ENCODE results near the gene CPEB1.
"Not testable (repeated sequence)": the region's sequence is repeated elsewhere in the genome, so short reads cannot be mapped to it uniquely, and the experiment has no call there.

The CPEB1 gene

DNA sequence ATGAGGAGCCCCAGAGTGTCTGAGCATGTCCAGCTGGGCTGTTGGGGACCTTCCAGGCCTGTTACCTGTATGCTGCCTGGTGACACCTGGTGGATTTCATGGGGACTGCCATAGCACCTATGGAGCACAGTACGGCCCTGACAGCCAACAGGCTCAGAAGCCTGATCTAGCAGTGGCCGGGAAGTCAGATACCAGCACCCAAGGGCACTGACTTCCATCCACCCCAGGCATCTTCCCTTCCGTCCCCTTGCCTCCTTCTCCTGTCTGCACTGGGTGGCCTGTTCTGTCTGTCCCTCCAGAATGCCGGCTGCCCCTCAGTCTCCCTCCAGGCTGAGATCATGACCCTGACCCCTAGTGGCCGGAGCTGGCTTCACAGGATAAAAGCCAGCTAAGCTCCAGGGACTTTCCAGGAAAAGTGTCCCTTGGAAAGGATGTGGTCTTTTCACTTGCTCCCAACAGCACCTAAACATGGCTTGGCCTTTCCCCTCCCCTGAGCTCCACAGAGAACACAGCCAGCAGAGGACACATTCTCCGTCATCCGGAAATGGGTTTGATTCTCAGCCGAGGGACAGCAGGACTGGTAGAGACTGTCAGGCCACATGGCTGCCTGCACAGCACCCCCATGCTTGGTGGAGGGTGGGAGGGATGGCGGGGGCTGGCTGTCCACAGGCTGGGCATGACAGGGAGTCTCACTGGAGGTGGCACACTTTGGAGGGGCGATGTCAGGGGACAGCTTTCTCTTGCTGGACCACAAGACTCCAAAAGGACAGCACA lies 116.4 kb downstream of the CPEB1 start:
- H3K9ac ChIP-seq (ENCODE audit: low read depth, low read length): peak overlapping the region; percentile 38
- peaks cover 7% of the 10 kb centered on the region for H3K36me3 ChIP-seq (ENCODE audit: control insufficient read depth, insufficient read depth, low read length)
- H3K9me3 ChIP-seq (ENCODE audit: control insufficient read depth, insufficient read depth, low read length): no peaks in the 10 kb centered on the region
- H3K4me1 ChIP-seq (ENCODE audit: control insufficient read depth, insufficient read depth, low read length): no peaks in the 10 kb centered on the region
- no peaks in the 10 kb centered on the region for H3K27me3 ChIP-seq (ENCODE audit: control insufficient read depth, insufficient read depth, low read length)
- H3K4me3 ChIP-seq (ENCODE audit: low read depth, low read length): peak overlapping the region; percentile 42

- no peaks in the 10 kb centered on the region for H3K4me1 ChIP-seq (ENCODE audit: control insufficient read depth, insufficient read depth, low read length)
- H3K9me3 ChIP-seq (ENCODE audit: control insufficient read depth, insufficient read depth, low read length): no peaks in the 10 kb centered on the region
- H3K27me3 ChIP-seq (ENCODE audit: control insufficient read depth, insufficient read depth, low read length): no peaks in the 10 kb centered on the region
- peaks cover 5% of the 10 kb centered on the region for H3K36me3 ChIP-seq (ENCODE audit: control insufficient read depth, insufficient read depth, low read length)
- no peak overlapping the region for H3K9ac ChIP-seq (ENCODE audit: low read depth, low read length)
- no peak overlapping the region for H3K4me3 ChIP-seq (ENCODE audit: low read depth, low read length)
Observed at GRCh38 chr15:82530006-82530405, 117.2 kb downstream of the CPEB1 start.

DNA sequence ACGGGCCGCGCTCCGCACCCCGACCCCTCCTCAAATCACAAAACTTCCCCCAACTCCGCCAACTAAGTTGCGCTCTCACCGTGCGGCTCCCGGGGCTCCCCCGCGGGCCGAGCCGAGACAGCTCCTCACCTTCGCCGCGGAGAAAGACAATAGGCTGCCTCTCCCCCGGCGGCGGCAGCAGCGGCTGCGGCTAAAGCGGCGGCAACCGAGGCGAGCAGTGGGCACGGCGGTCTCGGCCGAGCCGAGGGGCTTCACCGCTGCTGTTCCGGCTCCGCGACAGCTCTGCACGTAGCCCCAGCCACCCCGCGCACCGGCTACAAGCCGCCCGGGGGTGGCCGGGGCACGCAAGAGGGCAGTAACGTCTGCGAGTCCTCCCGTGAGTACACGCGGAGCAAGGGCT lies 133.6 kb downstream of the CPEB1 start:
- H3K9ac ChIP-seq (ENCODE audit: low read depth, low read length); H3K27me3 ChIP-seq (ENCODE audit: control insufficient read depth, insufficient read depth, low read length); H3K36me3 ChIP-seq (ENCODE audit: control insufficient read depth, insufficient read depth, low read length); H3K4me3 ChIP-seq (ENCODE audit: low read depth, low read length); H3K9me3 ChIP-seq (ENCODE audit: control insufficient read depth, insufficient read depth, low read length); H3K4me1 ChIP-seq (ENCODE audit: control insufficient read depth, insufficient read depth, low read length): not testable (repeated sequence)

DNA sequence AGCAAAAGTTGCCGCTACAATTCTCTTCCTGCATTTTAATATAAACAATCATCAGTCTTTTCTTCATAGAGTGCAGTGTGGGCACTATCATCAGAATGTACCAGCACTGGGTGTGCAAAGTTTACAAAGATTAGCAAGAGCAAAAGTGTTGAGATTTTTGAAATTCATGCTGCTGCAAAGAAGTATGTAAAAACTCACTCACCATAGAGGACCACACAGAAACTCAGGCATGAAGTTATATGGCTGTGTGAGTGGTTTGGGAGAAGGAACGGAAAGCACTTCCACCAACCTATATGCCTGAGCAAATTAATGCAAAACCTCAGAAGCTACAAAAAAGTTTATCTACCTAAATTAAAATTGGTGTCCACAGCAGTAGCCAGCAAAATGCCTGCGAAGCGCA lies 139.5 kb downstream of the CPEB1 start:
- not testable (repeated sequence) for H3K27me3 ChIP-seq (ENCODE audit: control insufficient read depth, insufficient read depth, low read length); H3K9ac ChIP-seq (ENCODE audit: low read depth, low read length); H3K9me3 ChIP-seq (ENCODE audit: control insufficient read depth, insufficient read depth, low read length); H3K36me3 ChIP-seq (ENCODE audit: control insufficient read depth, insufficient read depth, low read length); H3K4me3 ChIP-seq (ENCODE audit: low read depth, low read length); H3K4me1 ChIP-seq (ENCODE audit: control insufficient read depth, insufficient read depth, low read length)

GRCh38 chr15:82507087-82507486 lies 140.1 kb downstream of the CPEB1 start:
- H3K9me3 ChIP-seq (ENCODE audit: control insufficient read depth, insufficient read depth, low read length); H3K4me1 ChIP-seq (ENCODE audit: control insufficient read depth, insufficient read depth, low read length); H3K4me3 ChIP-seq (ENCODE audit: low read depth, low read length); H3K9ac ChIP-seq (ENCODE audit: low read depth, low read length); H3K36me3 ChIP-seq (ENCODE audit: control insufficient read depth, insufficient read depth, low read length); H3K27me3 ChIP-seq (ENCODE audit: control insufficient read depth, insufficient read depth, low read length): not testable (repeated sequence)

DNA sequence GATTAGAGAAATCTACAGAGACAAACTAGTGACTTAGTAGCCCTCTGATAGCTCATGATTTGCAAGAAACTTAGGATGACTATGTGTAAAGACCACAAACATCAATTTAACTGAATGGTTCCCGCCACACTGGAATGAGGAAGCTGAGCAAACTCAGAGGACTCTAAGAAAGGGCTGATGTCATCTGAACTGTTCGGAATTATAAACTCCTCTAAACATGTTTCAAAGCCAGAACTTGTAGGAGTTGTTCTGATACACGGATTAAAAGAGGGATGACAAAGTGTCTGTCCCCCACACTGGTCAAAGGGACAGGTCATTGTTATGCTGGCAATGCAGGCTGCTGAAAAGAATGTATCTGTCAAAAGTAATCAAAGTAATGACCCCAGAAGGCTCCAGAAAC lies 141.3 kb downstream of the CPEB1 start:
- H3K27me3 ChIP-seq (ENCODE audit: control insufficient read depth, insufficient read depth, low read length); H3K9ac ChIP-seq (ENCODE audit: low read depth, low read length); H3K36me3 ChIP-seq (ENCODE audit: control insufficient read depth, insufficient read depth, low read length); H3K4me3 ChIP-seq (ENCODE audit: low read depth, low read length); H3K9me3 ChIP-seq (ENCODE audit: control insufficient read depth, insufficient read depth, low read length); H3K4me1 ChIP-seq (ENCODE audit: control insufficient read depth, insufficient read depth, low read length): not testable (repeated sequence)

GRCh38 chr15:82504074-82504473 lies 143.1 kb downstream of the CPEB1 start:
- H3K4me1 ChIP-seq (ENCODE audit: control insufficient read depth, insufficient read depth, low read length); H3K4me3 ChIP-seq (ENCODE audit: low read depth, low read length); H3K9ac ChIP-seq (ENCODE audit: low read depth, low read length); H3K27me3 ChIP-seq (ENCODE audit: control insufficient read depth, insufficient read depth, low read length); H3K36me3 ChIP-seq (ENCODE audit: control insufficient read depth, insufficient read depth, low read length); H3K9me3 ChIP-seq (ENCODE audit: control insufficient read depth, insufficient read depth, low read length): not testable (repeated sequence)

- H3K27me3 ChIP-seq (ENCODE audit: control insufficient read depth, insufficient read depth, low read length); H3K36me3 ChIP-seq (ENCODE audit: control insufficient read depth, insufficient read depth, low read length); H3K9ac ChIP-seq (ENCODE audit: low read depth, low read length); H3K4me3 ChIP-seq (ENCODE audit: low read depth, low read length); H3K4me1 ChIP-seq (ENCODE audit: control insufficient read depth, insufficient read depth, low read length); H3K9me3 ChIP-seq (ENCODE audit: control insufficient read depth, insufficient read depth, low read length): not testable (repeated sequence)
Observed at GRCh38 chr15:82502700-82503339, 144.3 kb downstream of the CPEB1 start.

- not testable (repeated sequence) for H3K9me3 ChIP-seq (ENCODE audit: control insufficient read depth, insufficient read depth, low read length); H3K4me3 ChIP-seq (ENCODE audit: low read depth, low read length); H3K36me3 ChIP-seq (ENCODE audit: control insufficient read depth, insufficient read depth, low read length); H3K4me1 ChIP-seq (ENCODE audit: control insufficient read depth, insufficient read depth, low read length); H3K27me3 ChIP-seq (ENCODE audit: control insufficient read depth, insufficient read depth, low read length); H3K9ac ChIP-seq (ENCODE audit: low read depth, low read length)
Observed at GRCh38 chr15:82500772-82501171, 146.4 kb downstream of the CPEB1 start.

GRCh38 chr15:82497978-82498377 lies 149.2 kb downstream of the CPEB1 start:
- H3K4me3 ChIP-seq (ENCODE audit: low read depth, low read length); H3K27me3 ChIP-seq (ENCODE audit: control insufficient read depth, insufficient read depth, low read length); H3K9me3 ChIP-seq (ENCODE audit: control insufficient read depth, insufficient read depth, low read length); H3K36me3 ChIP-seq (ENCODE audit: control insufficient read depth, insufficient read depth, low read length); H3K4me1 ChIP-seq (ENCODE audit: control insufficient read depth, insufficient read depth, low read length); H3K9ac ChIP-seq (ENCODE audit: low read depth, low read length): not testable (repeated sequence)

Measured in iPS-15b (cell line).